HG03378 (cell line): ENCODE results near the gene MTOR.
"Not testable (repeated sequence)": the region's sequence is repeated elsewhere in the genome, so short reads cannot be mapped to it uniquely, and the experiment has no call there.

Source experiments
- ATAC-seq: cut with Tn5 transposase; IDR thresholded peaks from one replicate; pipeline ENCODE4 v1.9.1; 2021; ENCODE audit warnings: mild to moderate bottlenecking, moderate library complexity; ENCODE audit not compliant: unreplicated experiment

The MTOR gene

GRCh38 chr1:11125931-11126330 lies 136.4 kb downstream of the MTOR start:
- no peak for ATAC-seq

- no peak for ATAC-seq
These were observed 137.4 kb downstream of the MTOR start for GRCh38 chr1:11124965-11125364.

DNA sequence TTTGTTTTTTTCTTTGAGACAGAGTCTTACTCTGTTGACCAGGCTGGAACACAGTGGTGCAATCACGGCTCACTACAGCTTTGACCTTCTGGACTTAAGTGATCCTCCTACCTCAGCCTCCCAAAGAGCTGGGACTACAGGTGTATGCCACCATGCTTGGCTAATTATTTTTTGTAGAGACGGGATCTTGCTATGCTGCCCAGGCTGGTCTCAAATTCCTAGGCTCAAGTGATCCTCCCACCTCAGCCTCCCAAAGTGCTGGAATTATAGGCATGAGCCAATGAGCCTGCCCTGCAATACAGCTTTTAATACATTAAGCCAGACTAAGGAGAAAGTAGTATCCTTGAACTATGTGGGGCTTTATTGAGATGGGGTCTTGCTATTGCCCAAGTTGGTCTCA lies 146.0 kb downstream of the MTOR start:
- ATAC-seq: no peak

- no peak for ATAC-seq
These were observed 147.4 kb downstream of the MTOR start for GRCh38 chr1:11114966-11115365.

DNA sequence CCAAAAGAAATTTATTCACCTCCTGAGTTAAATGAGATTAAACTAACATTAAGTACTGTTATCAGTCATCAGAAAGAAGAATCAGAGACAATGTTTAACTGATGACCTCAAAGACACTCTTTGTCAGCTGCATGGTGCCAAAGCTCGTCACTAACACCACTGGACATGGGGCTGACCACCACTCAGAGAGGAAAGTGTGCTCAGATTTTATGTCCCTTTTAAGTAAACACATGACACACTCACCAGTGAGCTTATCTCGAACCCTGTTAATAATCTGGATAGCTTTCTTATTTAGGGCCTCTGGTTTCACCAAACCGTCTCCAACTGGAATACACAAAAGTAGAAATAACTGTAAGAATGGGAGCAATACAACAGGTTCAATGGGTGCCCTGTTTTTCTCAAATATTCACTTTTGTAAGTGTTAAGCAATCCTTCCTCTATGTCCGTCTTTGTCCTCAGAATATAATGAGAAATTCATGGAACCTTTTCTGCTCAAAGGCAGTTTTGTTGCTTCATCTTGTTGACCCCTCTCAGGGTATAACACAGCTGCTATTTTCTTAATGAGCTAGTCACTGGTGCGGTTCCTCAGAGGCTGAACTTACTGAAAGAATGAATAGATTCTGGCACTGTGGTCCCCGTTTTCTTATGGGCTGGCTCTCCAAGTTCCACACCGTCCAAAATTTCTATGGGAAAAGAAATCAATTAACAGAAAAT lies 153.1 kb downstream of the MTOR start:
- ATAC-seq: no peak

DNA sequence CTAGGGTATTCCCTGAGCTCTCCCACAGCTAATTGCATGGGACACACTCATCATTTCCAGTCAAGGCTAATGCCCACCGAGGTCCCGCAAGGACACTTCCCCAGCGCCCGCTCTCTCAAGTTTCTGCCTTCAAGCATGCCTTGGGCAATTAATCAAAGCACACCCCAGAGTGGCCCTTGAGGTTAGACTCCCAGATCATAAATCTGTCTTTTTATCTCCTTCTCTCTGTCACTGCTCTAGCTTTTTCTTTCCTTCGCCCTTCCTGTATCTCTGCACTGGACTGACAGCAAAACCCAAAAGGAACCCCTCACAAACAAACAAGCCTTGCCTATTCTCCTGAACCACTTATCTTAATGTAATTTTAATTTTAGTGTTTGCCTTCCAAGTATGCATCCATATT lies 154.8 kb downstream of the MTOR start:
- ATAC-seq: no peak

GRCh38 chr1:11105586-11105985 lies 156.8 kb downstream of the MTOR start:
- ATAC-seq: no peak

- no peak for ATAC-seq
These were observed 161.0 kb downstream of the MTOR start for GRCh38 chr1:11101347-11101746.

DNA sequence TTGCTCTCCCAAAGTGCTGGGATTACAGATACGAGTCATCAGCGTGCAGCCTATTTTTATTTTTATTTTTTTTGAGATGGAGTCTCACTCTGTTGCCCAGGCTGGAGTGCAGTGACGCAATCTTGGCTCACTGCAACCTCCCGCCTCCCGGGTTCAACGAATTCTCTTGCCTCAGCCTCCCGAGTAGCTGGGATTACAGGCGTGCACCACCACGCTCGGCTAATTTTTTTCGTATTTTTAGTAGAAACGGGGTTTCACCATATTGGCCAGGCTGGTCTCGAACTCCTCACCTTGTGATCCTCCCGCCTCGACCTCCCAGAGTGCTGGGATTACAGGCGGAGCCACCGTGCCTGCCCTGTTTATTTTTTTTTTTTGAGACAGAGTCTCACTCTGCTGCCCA lies 161.5 kb downstream of the MTOR start:
- not testable (repeated sequence) for ATAC-seq

DNA sequence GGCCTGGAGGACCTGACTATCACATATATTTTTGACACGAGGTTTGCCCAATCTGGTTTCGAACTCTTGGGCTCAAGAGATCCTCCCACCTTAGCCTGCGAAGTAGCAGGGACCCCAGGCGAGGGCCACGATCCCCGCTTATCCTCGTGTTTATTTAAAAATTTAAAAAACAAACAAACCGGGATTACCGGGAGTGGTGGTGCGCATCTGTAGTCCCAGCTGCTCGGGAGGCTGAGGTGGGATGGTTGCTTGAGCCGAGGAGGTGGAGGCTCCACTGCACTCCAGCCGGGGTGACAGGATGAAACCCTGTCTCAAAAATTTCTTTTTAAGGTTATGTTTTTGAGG lies 162.2 kb downstream of the MTOR start:
- no peak for ATAC-seq

- ATAC-seq: peak; percentile 82
These were observed 162.8 kb downstream of the MTOR start, which contains the start of gene EXOSC10 for GRCh38 chr1:11099310-11100148. Gene EXOSC10 (minus strand): TSS chr1:11099869. CDS start chr1:11099831, 38 bp downstream.

DNA sequence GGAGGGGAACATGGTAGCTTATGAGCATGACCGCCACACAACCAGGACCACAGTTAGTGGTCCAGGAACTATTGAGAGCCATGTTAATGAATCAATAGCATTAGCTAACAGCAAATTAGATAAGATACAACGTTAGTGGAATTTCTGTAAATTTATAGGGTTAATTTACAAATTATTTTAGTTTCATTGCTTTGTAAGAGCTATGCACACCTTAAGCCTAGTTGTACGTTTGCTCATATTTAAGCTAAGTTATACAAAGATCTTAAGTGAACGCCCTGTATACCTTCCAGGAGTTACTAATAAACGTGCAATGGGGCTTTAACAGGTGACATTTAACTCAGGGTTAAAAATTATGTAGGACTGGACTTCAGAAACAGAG lies 163.4 kb downstream of the MTOR start:
- ATAC-seq: no peak

DNA sequence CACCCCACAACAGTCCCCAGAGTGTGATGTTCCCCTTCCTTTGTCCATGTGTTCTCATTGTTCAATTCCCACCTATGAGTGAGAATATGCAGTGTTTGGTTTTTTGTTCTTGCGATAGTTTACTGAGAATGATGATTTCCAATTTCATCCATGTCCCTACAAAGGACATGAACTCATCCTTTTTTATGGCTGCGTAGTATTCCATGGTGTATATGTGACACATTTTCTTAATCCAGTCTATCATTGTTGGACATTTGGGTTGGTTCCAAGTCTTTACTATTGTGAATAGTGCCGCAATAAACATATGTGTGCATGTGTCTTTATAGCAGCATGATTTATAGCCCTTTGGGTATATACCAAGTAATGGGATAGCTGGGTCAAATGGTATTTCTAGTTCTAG lies 178.6 kb downstream of the MTOR start:
- ATAC-seq: not testable (repeated sequence)

- no peak for ATAC-seq
These were observed 181.4 kb downstream of the MTOR start for GRCh38 chr1:11080931-11081330.

GRCh38 chr1:11078631-11079030 lies 183.7 kb downstream of the MTOR start:
- ATAC-seq: no peak

DNA sequence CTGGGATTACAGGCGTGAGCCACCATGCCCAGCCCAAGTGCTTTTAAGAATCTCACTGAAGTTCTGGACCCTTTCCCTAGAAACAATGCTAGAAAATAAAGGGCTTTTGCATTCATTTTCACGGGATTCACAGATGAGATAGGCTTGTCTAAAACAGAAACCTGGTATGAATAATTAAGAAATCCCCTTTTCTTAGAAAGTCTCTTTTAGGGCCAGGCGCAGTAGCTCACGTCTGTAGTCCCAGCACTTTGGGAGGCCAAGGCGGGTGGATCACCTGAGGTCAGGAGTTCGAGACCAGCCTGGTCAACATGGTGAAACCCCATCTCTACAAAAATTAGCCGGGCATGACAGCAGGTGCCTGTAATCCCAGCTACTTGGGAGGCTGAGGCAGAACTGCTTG lies 189.0 kb downstream of the MTOR start:
- ATAC-seq: not testable (repeated sequence)

DNA sequence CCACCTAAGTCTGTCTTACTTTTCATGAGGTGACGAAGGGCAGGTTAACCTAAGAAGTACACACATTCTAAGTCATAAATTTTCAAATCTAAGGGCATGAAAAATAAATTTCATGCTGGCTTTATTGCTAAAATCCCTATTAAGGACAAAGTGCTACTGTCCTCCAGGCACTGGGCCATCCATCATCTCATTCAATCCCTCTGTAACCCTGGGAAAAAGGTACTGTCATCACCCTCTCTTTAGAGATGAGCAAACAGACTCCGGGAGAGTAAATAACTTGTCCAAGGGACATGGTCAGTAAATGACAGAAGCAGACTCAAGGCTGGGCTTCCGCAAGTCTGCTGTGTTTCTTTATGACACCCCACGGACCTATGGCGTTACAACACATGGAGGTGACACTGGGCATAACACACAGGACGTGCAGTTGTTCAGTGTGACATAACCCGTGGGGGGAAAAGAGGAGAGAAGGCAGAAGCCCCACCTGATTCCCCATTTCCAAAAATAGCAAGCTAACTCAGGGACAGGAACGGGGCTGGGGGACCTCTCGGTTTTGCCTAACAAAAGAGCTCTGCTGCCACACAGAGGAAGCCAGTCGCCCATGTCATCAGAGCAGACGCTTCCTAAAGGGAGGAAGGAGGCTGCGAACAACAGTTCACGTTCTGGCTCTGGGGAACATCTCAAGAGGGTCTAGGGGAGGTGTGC lies 190.0 kb downstream of the MTOR start:
- ATAC-seq: no peak

- ATAC-seq: no peak
These were observed 190.7 kb downstream of the MTOR start for GRCh38 chr1:11071463-11072215.

DNA sequence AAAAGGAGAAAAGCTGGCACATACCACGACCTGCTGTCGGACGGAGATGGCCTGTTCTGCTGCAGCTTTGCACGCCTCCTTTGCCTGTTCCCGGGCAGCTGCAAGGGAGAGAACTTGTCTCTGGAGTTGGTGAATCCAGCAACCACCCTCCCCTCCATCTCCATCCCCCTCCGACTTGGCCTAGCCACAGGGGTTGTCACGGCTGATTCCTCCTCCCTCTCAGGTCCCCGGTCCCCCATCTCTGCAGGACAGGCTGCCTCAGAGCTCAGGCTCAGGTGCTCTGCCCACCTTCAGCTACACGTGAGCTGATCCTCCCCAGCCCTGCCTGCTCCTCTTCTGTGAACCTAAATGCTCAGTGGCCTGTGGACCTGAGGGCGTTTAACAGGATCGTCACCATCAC lies 191.5 kb downstream of the MTOR start:
- no peak for ATAC-seq

- no peak for ATAC-seq
These were observed 193.5 kb downstream of the MTOR start for GRCh38 chr1:11068600-11069473.
